Caco-2 (cell line): ENCODE measurements around the gene NDST3. TPM values are rescaled to one million over a fixed set of nuclear protein-coding genes. Genes with fewer than 3 reads are reported as not detected.

Experiments
- BruUV-seq: library from RNA; stranded (reverse); fragments of 400-500 nt; replicated peaks from 2 replicates; lab custom pipeline; 2021; lab: Mats Ljungman, UMichigan
- CTCF ChIA-PET: fragments of 300-600 bp; sonication (Branson Sonifier 250); formaldehyde crosslinking; loops from one replicate; lab custom pipeline; 2022; ENCODE audit warnings: antibody characterized with exemption; lab: Charles Lee
- POLR2A ChIA-PET: fragments of 300-600 bp; sonication (Branson Sonifier 250); formaldehyde crosslinking; loops from one replicate; lab custom pipeline; 2022; ENCODE audit warnings: antibody characterized with exemption; lab: Charles Lee
- DNase-seq, 2 experiments: peaks; one replicate each; pipeline versions ENCODE4 v3.0.0 to v3.0.0-alpha.2; 2020 to 2022
- H3K27me3 ChIP-seq: replicated peaks from 2 replicates; pipeline ENCODE4 v1.6.0; 2011; ENCODE audit warnings: low read length; ENCODE audit not compliant: control insufficient read depth, insufficient read depth
- H3K36me3 ChIP-seq: 2 replicates; pipeline ENCODE4 v1.5.1; 2011; ENCODE audit warnings: low read length; ENCODE audit not compliant: control insufficient read depth, insufficient read depth
- H3K4me1 ChIP-seq: fragments of 250-450 bp; sonication (Bioruptor Pico); 2 replicates; pipeline ENCODE4 v1.5.1; 2020; ENCODE audit warnings: mild to moderate bottlenecking
- H3K4me3 ChIP-seq: 2 replicates; pipeline ENCODE4 v1.5.1; 2011; ENCODE audit warnings: low read depth, mild to moderate bottlenecking, control low read depth, low read length
- H3K9me3 ChIP-seq: fragments of 250-450 bp; sonication (Bioruptor Pico); 2 replicates; pipeline ENCODE4 v1.5.1; 2020; ENCODE audit warnings: mild to moderate bottlenecking, moderate library complexity
- H3K27ac Mint-ChIP-seq: one replicate; pipeline ENCODE4 v1.8.0; 2022; ENCODE audit warnings: mixed read lengths; ENCODE audit not compliant: unreplicated experiment
- H3K27me3 Mint-ChIP-seq: one replicate; pipeline ENCODE4 v1.8.0; 2022; ENCODE audit warnings: mixed read lengths; ENCODE audit not compliant: insufficient read depth, unreplicated experiment
- H3K36me3 Mint-ChIP-seq: one replicate; pipeline ENCODE4 v1.8.0; 2022; ENCODE audit warnings: mild to moderate bottlenecking, mixed read lengths; ENCODE audit not compliant: insufficient read depth, unreplicated experiment
- H3K4me1 Mint-ChIP-seq: one replicate; pipeline ENCODE4 v1.8.0; 2022; ENCODE audit warnings: low read depth, mixed read lengths; ENCODE audit not compliant: unreplicated experiment
- H3K4me3 Mint-ChIP-seq: one replicate; pipeline ENCODE4 v1.8.0; 2022; ENCODE audit warnings: mild to moderate bottlenecking, moderate library complexity, mixed read lengths; ENCODE audit not compliant: unreplicated experiment
- H3K9me3 Mint-ChIP-seq: one replicate; pipeline ENCODE4 v1.8.0; 2022; ENCODE audit warnings: mixed read lengths; ENCODE audit not compliant: unreplicated experiment
- intact Hi-C: fragments of 100-400 bp; cut with micrococcal nuclease; formaldehyde crosslinking; loops from one replicate; pipeline ENCODE4 v1.10.0; 2022; ENCODE audit not compliant: unreplicated experiment
- total RNA-seq: library from RNA; stranded (reverse); gene quantifications from 2 replicates; pipeline ENCODE4 v1.2.3, GENCODE V29; 2022
- TF ChIP-seq, protein P1 (sequence below), 2 experiments: fragments of 200-600 bp in 1 of 2; IDR thresholded peaks; 1 replicate in 1 of 2; 2 replicates in 1 of 2; pipeline versions ENCODE4 v1.5.1 to v1.8.0; 2011 to 2022; ENCODE audit warnings: antibody characterized with exemption in 1 of 2, control low read depth in 1 of 2, inconsistent platforms in 1 of 2, low read depth in 1 of 2, low read length in 1 of 2, mild to moderate bottlenecking in 1 of 2, moderate library complexity in 1 of 2; ENCODE audit not compliant: insufficient read depth in 1 of 2, severe bottlenecking in 1 of 2, unreplicated experiment in 1 of 2

The NDST3 gene
- total RNA-seq, 1 experiment from 2014 or later: not detected

GRCh38 chr4:118284169-118284568 is 249.9 kb downstream of the NDST3 start:
- H3K9me3 ChIP-seq: no peaks in the 10 kb centered on the region
- POLR2A ChIA-PET: no interaction called here
- Mint-ChIP-seq H3K4me1 (no peaks in the 10 kb centered on the region), H3K27ac (no peak overlapping the region), H3K27me3 (no peaks in the 10 kb centered on the region), H3K4me3 (no peak overlapping the region), H3K36me3 (peaks cover 36% of the 10 kb centered on the region), H3K9me3 (no peaks in the 10 kb centered on the region)
- intact Hi-C loops: loop anchor here (5.0 kb wide), 1 partner anchor 398 kb away; no protein-coding TSS in a partner anchor
- BruUV-seq: no TSS peak
- no peak overlapping the region for H3K4me3 ChIP-seq
- CTCF ChIA-PET: no interaction called here
- H3K4me1 ChIP-seq: peaks cover 19% of the 10 kb centered on the region
- peaks cover 3% of the 10 kb centered on the region; the same call in 1 of the 2 replicates for H3K36me3 ChIP-seq
- H3K27me3 ChIP-seq: no peaks in the 10 kb centered on the region
- DNase-seq: no peak
- TF ChIP-seq, protein P1, sequence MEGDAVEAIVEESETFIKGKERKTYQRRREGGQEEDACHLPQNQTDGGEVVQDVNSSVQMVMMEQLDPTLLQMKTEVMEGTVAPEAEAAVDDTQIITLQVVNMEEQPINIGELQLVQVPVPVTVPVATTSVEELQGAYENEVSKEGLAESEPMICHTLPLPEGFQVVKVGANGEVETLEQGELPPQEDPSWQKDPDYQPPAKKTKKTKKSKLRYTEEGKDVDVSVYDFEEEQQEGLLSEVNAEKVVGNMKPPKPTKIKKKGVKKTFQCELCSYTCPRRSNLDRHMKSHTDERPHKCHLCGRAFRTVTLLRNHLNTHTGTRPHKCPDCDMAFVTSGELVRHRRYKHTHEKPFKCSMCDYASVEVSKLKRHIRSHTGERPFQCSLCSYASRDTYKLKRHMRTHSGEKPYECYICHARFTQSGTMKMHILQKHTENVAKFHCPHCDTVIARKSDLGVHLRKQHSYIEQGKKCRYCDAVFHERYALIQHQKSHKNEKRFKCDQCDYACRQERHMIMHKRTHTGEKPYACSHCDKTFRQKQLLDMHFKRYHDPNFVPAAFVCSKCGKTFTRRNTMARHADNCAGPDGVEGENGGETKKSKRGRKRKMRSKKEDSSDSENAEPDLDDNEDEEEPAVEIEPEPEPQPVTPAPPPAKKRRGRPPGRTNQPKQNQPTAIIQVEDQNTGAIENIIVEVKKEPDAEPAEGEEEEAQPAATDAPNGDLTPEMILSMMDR (IDR thresholded peaks at IDR 0.05; ENCODE audit: insufficient read depth in 1 of 2, low read depth in 1 of 2, low read length in 1 of 2, severe bottlenecking in 1 of 2, unreplicated experiment in 1 of 2): no peak

DNA sequence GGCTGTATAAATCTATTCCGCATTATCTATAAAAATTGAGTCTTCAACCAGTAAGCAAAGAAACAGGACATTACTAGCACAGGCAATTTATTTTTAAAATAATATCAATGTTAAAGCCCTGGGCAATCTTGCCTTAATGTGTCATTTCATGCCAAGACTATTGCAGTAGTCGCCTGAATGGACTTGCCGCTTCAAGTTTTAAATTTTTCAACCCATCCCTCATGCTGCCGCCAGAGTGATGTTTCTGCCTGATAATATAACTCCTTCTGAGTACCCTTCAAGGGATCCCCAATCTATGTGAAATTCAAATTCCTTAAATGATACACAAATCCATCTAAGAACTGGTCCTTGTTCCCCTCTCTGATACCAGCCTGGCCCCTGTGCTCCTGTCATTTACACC is 251.6 kb downstream of the NDST3 start:
- H3K4me3 ChIP-seq: no peak overlapping the region
- H3K27me3 Mint-ChIP-seq: no peaks in the 10 kb centered on the region
- CTCF ChIA-PET: no interaction called here
- H3K36me3 ChIP-seq: peaks cover 2% of the 10 kb centered on the region; the same call in 1 of the 2 replicates
- POLR2A ChIA-PET: no interaction called here
- H3K4me1 ChIP-seq: peaks cover 6% of the 10 kb centered on the region; the same call in 1 of the 2 replicates
- no peak for DNase-seq
- no peaks in the 10 kb centered on the region for H3K27me3 ChIP-seq
- no peaks in the 10 kb centered on the region for H3K9me3 Mint-ChIP-seq
- no peak overlapping the region for H3K4me3 Mint-ChIP-seq
- intact Hi-C loops: no loop called here
- no TSS peak for BruUV-seq
- H3K9me3 ChIP-seq: no peaks in the 10 kb centered on the region
- TF ChIP-seq, protein P1 (IDR thresholded peaks at IDR 0.05; ENCODE audit: insufficient read depth in 1 of 2, low read depth in 1 of 2, low read length in 1 of 2, severe bottlenecking in 1 of 2, unreplicated experiment in 1 of 2): no peak
- no peak overlapping the region for H3K27ac Mint-ChIP-seq
- H3K36me3 Mint-ChIP-seq: peaks cover 19% of the 10 kb centered on the region
- no peaks in the 10 kb centered on the region for H3K4me1 Mint-ChIP-seq

- CTCF ChIA-PET: no interaction called here
- peaks cover 11% of the 10 kb centered on the region for H3K36me3 Mint-ChIP-seq
Measured at GRCh38 chr4:118286685-118287084, 252.4 kb downstream of the NDST3 start.

More at GRCh38 chr4:118286685-118287084, 252.4 kb downstream of the NDST3 start:
- POLR2A ChIA-PET: no interaction called here
- BruUV-seq: no TSS peak
- no peaks in the 10 kb centered on the region for H3K4me1 ChIP-seq
- H3K4me1 Mint-ChIP-seq: no peaks in the 10 kb centered on the region
- H3K4me3 Mint-ChIP-seq: no peak overlapping the region
- no peaks in the 10 kb centered on the region for H3K27me3 ChIP-seq
- no peaks in the 10 kb centered on the region for H3K9me3 ChIP-seq
- H3K27ac Mint-ChIP-seq: no peak overlapping the region
- no peaks in the 10 kb centered on the region for H3K27me3 Mint-ChIP-seq
- H3K36me3 ChIP-seq: 0 out of 2 replicates have a peak, but pooled peaks cover under 1% of the 10 kb centered on the region
- H3K4me3 ChIP-seq: no peak overlapping the region
- DNase-seq: no peak
- TF ChIP-seq, protein P1 (IDR thresholded peaks at IDR 0.05; ENCODE audit: insufficient read depth in 1 of 2, low read depth in 1 of 2, low read length in 1 of 2, severe bottlenecking in 1 of 2, unreplicated experiment in 1 of 2): no peak
- H3K9me3 Mint-ChIP-seq: no peaks in the 10 kb centered on the region
- intact Hi-C loops: no loop called here
